Mesendoderm (in vitro differentiated cells): ENCODE data around the gene YWHAG. TPM values are rescaled to one million over a fixed set of nuclear protein-coding genes. Genes with fewer than 3 reads are reported as not detected.
A peak's percentile ranks its signal among the peaks of the same experiment; 100 is the strongest.

Experiments used
- DNase-seq: peaks from one replicate; pipeline ENCODE4 v3.0.0; 2013
- H2AK5ac ChIP-seq: 2 replicates; pipeline ENCODE4 v1.6.1; 2013; ENCODE audit warnings: low read length, inconsistent platforms
- H2BK120ac ChIP-seq: 2 replicates; pipeline ENCODE4 v1.6.1; 2013; ENCODE audit warnings: low read depth, mild to moderate bottlenecking, low read length, moderate library complexity, mixed read lengths
- H2BK15ac ChIP-seq: replicated peaks from 2 replicates; pipeline ENCODE4 v1.6.1; 2013; ENCODE audit warnings: low read depth, mild to moderate bottlenecking, moderate library complexity
- H2BK5ac ChIP-seq: 2 replicates; pipeline ENCODE4 v1.6.1; 2013; ENCODE audit warnings: low read length, inconsistent platforms
- H3K18ac ChIP-seq: 2 replicates; pipeline ENCODE4 v1.6.1; 2013; ENCODE audit warnings: mild to moderate bottlenecking, low read length, mixed read lengths
- H3K23ac ChIP-seq: one replicate; pipeline ENCODE4 v1.6.1; 2013; ENCODE audit warnings: low read length
- H3K27ac ChIP-seq: 2 replicates; pipeline ENCODE4 v1.5.1; 2013; ENCODE audit warnings: low read depth, mild to moderate bottlenecking, inconsistent platforms, low read length, moderate library complexity
- H3K27me3 ChIP-seq: 2 replicates; pipeline ENCODE4 v1.6.1; 2013; ENCODE audit warnings: low read length, control low read depth, mild to moderate bottlenecking, inconsistent platforms; ENCODE audit not compliant: insufficient read depth, poor library complexity
- H3K36me3 ChIP-seq: 2 replicates; pipeline ENCODE4 v1.6.1; 2013; ENCODE audit warnings: low read length, inconsistent platforms; ENCODE audit not compliant: control insufficient read depth, insufficient read depth
- H3K4ac ChIP-seq: one replicate; pipeline ENCODE4 v1.6.1; 2013; ENCODE audit warnings: low read depth, mild to moderate bottlenecking, low read length, moderate library complexity
- H3K4me1 ChIP-seq: 2 replicates; pipeline ENCODE4 v1.6.1; 2013; ENCODE audit warnings: low read depth, low read length, inconsistent platforms; ENCODE audit not compliant: control insufficient read depth
- H3K4me2 ChIP-seq: 2 replicates; pipeline ENCODE4 v1.6.1; 2013; ENCODE audit warnings: low read length
- H3K4me3 ChIP-seq: 2 replicates; pipeline ENCODE4 v1.5.1; 2013; ENCODE audit warnings: mild to moderate bottlenecking, low read length
- H3K56ac ChIP-seq: one replicate; pipeline ENCODE4 v1.6.1; 2013; ENCODE audit warnings: low read length
- H3K79me1 ChIP-seq: 2 replicates; pipeline ENCODE4 v1.6.1; 2013; ENCODE audit warnings: low read length, inconsistent platforms
- H3K79me2 ChIP-seq: 2 replicates; pipeline ENCODE4 v1.6.1; 2013; ENCODE audit warnings: mild to moderate bottlenecking, low read length; ENCODE audit not compliant: control insufficient read depth, insufficient read depth
- H3K9ac ChIP-seq: 2 replicates; pipeline ENCODE4 v1.6.1; 2013; ENCODE audit warnings: low read length, inconsistent platforms
- H4K5ac ChIP-seq: one replicate; pipeline ENCODE4 v1.6.1; 2013; ENCODE audit warnings: low read length
- H4K8ac ChIP-seq: one replicate; pipeline ENCODE4 v1.6.1; 2013; ENCODE audit warnings: low read depth, mild to moderate bottlenecking, control low read depth, low read length, moderate library complexity
- WGBS: extraction: QIAGEN DNeasy Blood & Tissue Kit; methylation state at CpG from one replicate; pipeline ENCODE4 v1.1.7; 2013; ENCODE audit warnings: low lambda C conversion rate, missing lambda C conversion rate; ENCODE audit not compliant: insufficient coverage; ENCODE audit errors: extremely low coverage; 5-methylcytosine and 5-hydroxymethylcytosine counted together
- polyA plus RNA-seq, 2 experiments: library from polyadenylated mRNA; stranded (reverse); fragments of 200-250 nt; gene quantifications; one replicate each; pipeline ENCODE4 v1.2.3, GENCODE V29; 2013

The YWHAG gene
- polyA plus RNA-seq (2013, experiment 1 of 2): 160 TPM
- 158 TPM for polyA plus RNA-seq (2013, experiment 2 of 2)

DNA sequence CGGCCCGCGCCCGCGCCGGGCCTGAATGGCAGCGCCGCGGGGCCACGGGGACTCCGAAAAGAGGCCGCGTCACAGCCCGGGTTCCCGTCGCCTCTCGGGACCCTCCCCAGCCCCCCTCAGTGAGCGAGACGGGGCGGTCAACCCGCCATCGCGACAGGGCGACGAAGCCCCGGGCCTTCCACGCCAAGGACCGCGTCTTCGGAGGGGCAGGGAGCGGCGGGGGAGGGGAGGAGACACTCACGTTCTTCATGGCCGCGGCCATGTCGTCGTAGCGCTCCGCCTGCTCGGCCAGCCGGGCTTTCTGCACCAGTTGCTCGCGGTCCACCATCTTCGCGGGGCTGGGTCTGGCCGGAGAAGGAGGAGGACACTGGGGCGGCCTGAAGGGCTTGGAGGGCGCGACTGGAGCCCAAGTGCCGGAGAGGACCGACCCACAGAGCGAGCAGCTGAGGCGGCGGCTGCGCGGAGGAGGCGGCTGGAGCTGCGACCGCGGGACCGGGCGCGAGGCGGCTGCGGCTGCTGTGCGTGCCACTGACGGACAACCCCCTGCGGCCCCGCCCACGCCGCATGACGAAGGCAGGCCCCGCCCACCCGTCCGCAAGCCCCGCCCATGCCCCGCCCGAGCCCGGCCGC is at the start of gene YWHAG:
Gene YWHAG (minus strand): TSS at position 511 of the 630 bp plus-strand sequence. CDS start 183 bp downstream, at position 328.
- Histone ChIP-seq H3K4me1 (peaks cover 7% of the 10 kb centered on the region), H3K4me2 (peak within 1 kb of the TSS; percentile 66), H3K9ac (peak within 1 kb of the TSS; percentile 99), H3K56ac (peak within 1 kb of the TSS; percentile 100), H2AK5ac (peak within 1 kb of the TSS; percentile 29), H2BK5ac (peak within 1 kb of the TSS; percentile 97), H3K27me3 (no peaks in the 10 kb centered on the region), H2BK15ac (no peak within 1 kb of the TSS), H2BK120ac (no peak within 1 kb of the TSS), H3K79me2 (peaks cover 50% of the 10 kb centered on the region), H3K36me3 (peaks cover 2% of the 10 kb centered on the region), H3K79me1 (no peaks in the 10 kb centered on the region), H3K4ac (peak within 1 kb of the TSS; percentile 85), H4K5ac (peak within 1 kb of the TSS; percentile 81), H3K23ac (peak within 1 kb of the TSS; percentile 95), H4K8ac (no peak within 1 kb of the TSS), H3K27ac (peak within 1 kb of the TSS; percentile 82), H3K4me3 (peak within 1 kb of the TSS; percentile 96), H3K18ac (peak within 1 kb of the TSS; percentile 95)
- DNase-seq: peak; percentile 88
- WGBS: no CpG with 5 or more reads among the region's 80 CpGs

DNA sequence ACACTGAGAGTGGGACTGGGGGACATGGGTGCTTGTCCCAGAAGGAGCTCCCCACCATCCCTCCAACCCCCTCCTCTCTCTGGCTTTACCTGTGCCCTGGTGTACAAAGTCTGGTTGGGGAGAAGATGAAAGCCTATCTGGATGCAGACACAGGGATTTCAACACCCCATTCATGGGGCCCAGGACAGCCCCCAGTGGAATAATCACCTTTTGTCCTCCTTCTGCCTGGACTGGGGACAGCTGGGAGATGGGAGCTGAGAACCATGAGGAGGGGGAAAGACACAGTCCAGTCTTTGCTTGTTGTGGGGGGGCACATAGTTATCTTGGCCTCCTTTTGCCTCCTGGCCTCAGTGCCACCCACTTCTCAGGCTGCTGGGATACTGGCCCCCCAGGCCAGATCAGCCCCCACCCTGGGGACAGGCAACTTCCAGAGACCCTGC is 49.4 kb upstream of the YWHAG start:
- H4K5ac ChIP-seq: no peak overlapping the region

DNA sequence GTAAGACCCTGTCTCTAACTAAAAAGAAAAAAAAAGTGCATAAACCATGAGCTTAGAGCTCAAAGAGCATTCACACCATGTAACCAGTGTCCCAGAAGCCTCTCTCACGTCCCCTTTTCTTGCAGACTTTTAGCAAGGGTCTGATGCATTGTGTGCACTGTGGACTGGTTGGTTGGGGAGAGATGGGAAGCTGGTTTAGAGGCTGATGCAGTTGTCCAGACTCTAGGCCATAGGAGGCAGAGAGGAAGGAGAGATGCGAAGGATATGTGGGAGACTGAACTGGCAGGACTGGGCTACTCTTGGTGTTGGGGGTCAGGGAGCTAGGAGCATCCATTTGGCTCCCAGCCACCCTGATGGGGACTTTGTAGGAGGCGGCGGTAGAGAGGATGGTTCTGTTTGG is 48.9 kb upstream of the YWHAG start:
- no peak overlapping the region for H3K4me3 ChIP-seq
- H3K4me2 ChIP-seq: no peak overlapping the region
- H3K56ac ChIP-seq: no peak overlapping the region
- no peak overlapping the region for H2BK15ac ChIP-seq
- no peaks in the 10 kb centered on the region for H3K79me2 ChIP-seq
- H4K8ac ChIP-seq: no peak overlapping the region
- H3K27me3 ChIP-seq: no peaks in the 10 kb centered on the region
- H3K18ac ChIP-seq: no peak overlapping the region
- no peaks in the 10 kb centered on the region for H3K4me1 ChIP-seq
- H2AK5ac ChIP-seq: no peak overlapping the region
- no CpG with 5 or more reads among the region's 4 CpGs for WGBS
- H2BK120ac ChIP-seq: no peak overlapping the region
- no peak overlapping the region for H3K23ac ChIP-seq
- DNase-seq: no peak
- no peaks in the 10 kb centered on the region for H3K79me1 ChIP-seq
- no peak overlapping the region for H3K4ac ChIP-seq
- H3K9ac ChIP-seq: no peak overlapping the region
- no peaks in the 10 kb centered on the region for H3K36me3 ChIP-seq
- no peak overlapping the region for H3K27ac ChIP-seq
- H2BK5ac ChIP-seq: no peak overlapping the region
- H4K5ac ChIP-seq: no peak overlapping the region

More for the DNA sequence above, 49.4 kb upstream of the YWHAG start:
- Histone ChIP-seq H3K4me2 (no peak overlapping the region), H3K79me2 (no peaks in the 10 kb centered on the region), H3K9ac (no peak overlapping the region), H2BK120ac (no peak overlapping the region), H3K36me3 (no peaks in the 10 kb centered on the region), H3K23ac (no peak overlapping the region), H3K56ac (no peak overlapping the region), H3K79me1 (no peaks in the 10 kb centered on the region), H2AK5ac (no peak overlapping the region), H2BK5ac (no peak overlapping the region), H3K27ac (no peak overlapping the region), H3K18ac (no peak overlapping the region), H4K8ac (no peak overlapping the region), H3K4ac (no peak overlapping the region), H3K27me3 (no peaks in the 10 kb centered on the region), H3K4me1 (no peaks in the 10 kb centered on the region), H3K4me3 (no peak overlapping the region), H2BK15ac (no peak overlapping the region)
- no peak for DNase-seq

DNA sequence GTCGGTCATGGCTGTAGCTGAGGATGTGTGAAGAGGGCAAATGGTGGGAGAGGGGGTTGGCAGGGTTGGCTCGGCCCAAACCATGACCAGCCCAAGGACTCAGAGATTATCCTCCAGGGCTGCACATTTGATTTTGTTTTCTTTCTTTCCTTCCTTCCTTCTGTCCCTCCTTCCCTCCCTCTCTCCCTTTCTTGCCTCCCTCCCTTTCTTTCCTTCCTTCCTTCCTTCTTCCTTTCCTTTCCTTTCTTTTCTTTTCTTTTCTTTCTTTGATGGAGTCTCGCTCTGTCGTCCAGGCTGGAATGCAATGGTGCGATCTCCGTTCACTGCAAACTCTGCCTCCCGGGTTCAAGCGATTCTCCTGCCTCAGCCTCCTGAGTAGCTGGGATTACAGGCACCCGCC is 46.9 kb upstream of the YWHAG start:
- no peaks in the 10 kb centered on the region for H3K4me1 ChIP-seq
- no peak overlapping the region for H3K23ac ChIP-seq
- H3K79me1 ChIP-seq: no peaks in the 10 kb centered on the region

DNA sequence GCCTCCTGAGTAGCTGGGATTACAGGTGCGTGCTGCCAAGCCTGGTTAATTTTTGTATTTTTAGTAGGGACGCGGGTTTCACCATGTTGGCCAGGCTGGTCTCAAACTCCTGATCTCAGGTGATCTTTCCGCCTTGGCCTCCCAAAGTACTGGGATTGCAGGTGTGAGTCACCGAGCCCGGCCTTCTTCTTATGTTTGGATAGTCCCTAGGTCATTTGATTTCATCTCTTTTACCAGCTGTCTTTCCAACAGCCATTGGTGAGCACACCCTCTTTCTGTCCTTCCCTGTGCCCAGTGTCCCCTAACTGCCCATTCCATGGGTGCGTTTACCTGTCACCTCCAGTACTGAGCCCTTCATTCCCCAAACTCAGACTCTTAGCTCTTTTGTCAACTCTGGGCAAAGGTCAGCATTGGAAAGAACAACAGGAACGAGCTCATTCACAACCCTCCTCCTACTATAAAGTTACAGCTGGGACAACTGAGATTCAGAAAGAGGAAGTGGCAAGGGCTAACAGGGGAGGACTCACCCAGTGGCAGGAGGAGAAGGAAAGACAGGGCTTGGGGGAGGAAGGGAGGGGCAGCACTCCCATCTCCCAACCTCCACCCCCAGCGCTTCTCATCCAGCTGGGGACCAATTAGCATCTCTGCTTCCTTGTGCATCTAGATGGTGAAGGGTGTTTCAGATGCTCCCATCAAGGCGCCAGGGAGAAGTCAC is 45.1 kb upstream of the YWHAG start:
- no peak overlapping the region for H3K4me3 ChIP-seq
- WGBS: no CpG with 5 or more reads among the region's 10 CpGs

More for the DNA sequence above, 46.9 kb upstream of the YWHAG start:
- H3K56ac ChIP-seq: no peak overlapping the region
- H3K36me3 ChIP-seq: no peaks in the 10 kb centered on the region
- no peak overlapping the region for H2BK5ac ChIP-seq
- H3K27ac ChIP-seq: no peak overlapping the region
- H2BK120ac ChIP-seq: no peak overlapping the region
- H4K5ac ChIP-seq: no peak overlapping the region
- H3K18ac ChIP-seq: no peak overlapping the region
- no peak overlapping the region for H4K8ac ChIP-seq
- H3K4ac ChIP-seq: no peak overlapping the region
- H3K4me2 ChIP-seq: no peak overlapping the region
- no peak for DNase-seq
- H3K4me3 ChIP-seq: no peak overlapping the region
- H3K79me2 ChIP-seq: no peaks in the 10 kb centered on the region
- H3K9ac ChIP-seq: no peak overlapping the region
- no peaks in the 10 kb centered on the region for H3K27me3 ChIP-seq
- no CpG with 5 or more reads among the region's 9 CpGs for WGBS
- H2BK15ac ChIP-seq: no peak overlapping the region
- H2AK5ac ChIP-seq: no peak overlapping the region

More for the DNA sequence above, 45.1 kb upstream of the YWHAG start:
- Histone ChIP-seq H3K79me2 (no peaks in the 10 kb centered on the region), H3K9ac (no peak overlapping the region), H3K4me2 (no peak overlapping the region), H3K18ac (no peak overlapping the region), H4K8ac (no peak overlapping the region), H2BK15ac (no peak overlapping the region), H3K36me3 (no peaks in the 10 kb centered on the region), H3K56ac (no peak overlapping the region), H2BK120ac (no peak overlapping the region), H3K4ac (no peak overlapping the region), H2BK5ac (no peak overlapping the region), H3K79me1 (no peaks in the 10 kb centered on the region), H3K27me3 (no peaks in the 10 kb centered on the region), H3K4me1 (no peaks in the 10 kb centered on the region), H2AK5ac (no peak overlapping the region), H3K27ac (no peak overlapping the region), H3K23ac (no peak overlapping the region), H4K5ac (no peak overlapping the region)
- no peak for DNase-seq
